ENCODE data around the gene VARS1. TPM values are rescaled to one million over a fixed set of nuclear protein-coding genes. Genes with fewer than 3 reads are reported as not detected.

The VARS1 gene
- total and polyA plus RNA-seq, 2 experiments from 2014 or later = 71.2 to 137 TPM

DNA sequence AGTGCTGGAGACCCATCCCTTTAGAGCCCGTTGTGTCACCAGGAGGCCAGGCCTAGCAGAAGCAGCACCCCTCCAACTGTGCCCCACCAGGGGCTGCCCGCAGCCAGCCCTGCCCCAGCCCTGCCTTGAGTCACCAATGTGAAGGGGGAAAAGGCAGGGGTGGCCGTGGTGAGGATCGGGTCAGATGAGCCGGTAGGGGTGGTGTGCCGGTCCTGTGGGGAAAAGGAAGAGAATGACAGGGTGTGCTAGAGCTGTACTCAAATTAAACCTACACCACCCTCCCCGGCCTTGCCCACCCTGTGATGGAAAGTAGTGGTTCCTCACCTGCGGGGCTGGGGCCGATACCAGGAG, 30.0 kb downstream of the VARS1 start:
- H3K79me2 ChIP-seq (replicated peaks; ENCODE audit: insufficient read depth) = no peaks in the 10 kb centered on the region
- H3K36me3 ChIP-seq (ENCODE audit: insufficient read depth) = no peaks in the 10 kb centered on the region
- no peak for TF ChIP-seq EZH2phosphoT487 (IDR thresholded peaks at IDR 0.05; ENCODE audit: unreplicated experiment)
- no peak overlapping the region; the same call in 1 of the 2 replicates for H2AFZ ChIP-seq
- Mint-ChIP-seq H3K27me3 (ENCODE audit: insufficient read depth, low read depth, poor library complexity) (peaks cover 15% of the 10 kb centered on the region), H3K4me3 (peak overlapping the region; percentile 41; the same call in 1 of the 3 replicates), H3K9me3 (no peaks in the 10 kb centered on the region; the same call in 2 of the 3 replicates), H3K4me1 (peaks cover 24% of the 10 kb centered on the region), H3K36me3 (ENCODE audit: low read depth) (peaks cover 11% of the 10 kb centered on the region), H3K27ac (no peak overlapping the region)
- H3F3A ChIP-seq (replicated peaks; ENCODE audit: low read depth) = 0 out of 2 replicates have a peak, but pooled peaks cover 2% of the 10 kb centered on the region
- ATAC-seq (no peak), DNase-seq (ENCODE audit: low spot score) (no peak)
- no peaks in the 10 kb centered on the region for H3K9me2 ChIP-seq (ENCODE audit: insufficient read depth)
- H3K27me3 ChIP-seq (ENCODE audit: insufficient read depth) = no peaks in the 10 kb centered on the region
- H3K4me2 ChIP-seq = peak overlapping the region; percentile 86; the same call in 1 of the 2 replicates
- no peak overlapping the region for H3K27ac ChIP-seq (ENCODE audit: low read depth)
- H3K4me3 ChIP-seq = peak overlapping the region; percentile 60; the same call in 1 of the 2 replicates
- H4K20me1 ChIP-seq (replicated peaks; ENCODE audit: insufficient read depth) = no peaks in the 10 kb centered on the region
- peaks cover 14% of the 10 kb centered on the region for H3K4me1 ChIP-seq (ENCODE audit: insufficient read depth)

DNA sequence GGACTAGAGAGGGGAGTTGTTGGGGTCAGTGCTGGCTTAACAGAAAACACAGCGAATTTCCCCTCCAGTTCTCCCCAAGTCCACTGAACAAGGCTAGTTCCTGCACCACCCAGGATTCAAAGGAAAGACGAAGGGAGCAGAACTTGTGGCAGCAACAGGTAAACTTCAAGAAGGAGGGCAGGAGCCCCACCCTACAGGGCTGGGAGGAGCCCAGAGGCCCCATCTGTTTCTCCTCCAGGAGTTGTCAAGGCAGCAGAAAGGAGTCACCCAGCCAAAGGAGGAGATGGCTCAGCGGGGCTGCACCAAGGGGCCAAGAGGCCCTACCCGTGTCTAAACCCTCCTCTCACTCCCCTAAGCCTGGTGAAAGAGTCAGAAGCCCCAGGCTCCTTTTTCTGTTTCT, 31.4 kb downstream of the VARS1 start:
- Histone ChIP-seq H4K20me1 (replicated peaks; ENCODE audit: insufficient read depth) (no peaks in the 10 kb centered on the region), H3K27ac (ENCODE audit: low read depth) (no peak overlapping the region), H3K27me3 (ENCODE audit: insufficient read depth) (no peaks in the 10 kb centered on the region), H3K36me3 (ENCODE audit: insufficient read depth) (no peaks in the 10 kb centered on the region), H3F3A (replicated peaks; ENCODE audit: low read depth) (0 out of 2 replicates have a peak, but pooled peaks cover 2% of the 10 kb centered on the region), H3K9me2 (ENCODE audit: insufficient read depth) (no peaks in the 10 kb centered on the region), H3K4me2 (no peak overlapping the region), H2AFZ (no peak overlapping the region), H3K4me1 (ENCODE audit: insufficient read depth) (peaks cover 14% of the 10 kb centered on the region), H3K4me3 (no peak overlapping the region), H3K79me2 (replicated peaks; ENCODE audit: insufficient read depth) (no peaks in the 10 kb centered on the region)
- peaks cover 15% of the 10 kb centered on the region for H3K27me3 Mint-ChIP-seq (ENCODE audit: insufficient read depth, low read depth, poor library complexity)
- peaks cover 24% of the 10 kb centered on the region for H3K4me1 Mint-ChIP-seq
- no peak for DNase-seq (ENCODE audit: low spot score)
- ATAC-seq = no peak
- no peak overlapping the region for H3K4me3 Mint-ChIP-seq
- no peak overlapping the region for H3K27ac Mint-ChIP-seq
- TF ChIP-seq JUNB (IDR thresholded peaks at IDR 0.05; ENCODE audit: unreplicated experiment) (no peak), ZNF331 (CRISPR knock-in tag; IDR thresholded peaks at IDR 0.05; ENCODE audit: low read depth) (no peak), CREB1 (CRISPR knock-in tag; IDR thresholded peaks at IDR 0.05; ENCODE audit: low read depth) (no peak), POLR2AphosphoS5 (IDR thresholded peaks at IDR 0.05; ENCODE audit: low read depth) (no peak), EZH2phosphoT487 (IDR thresholded peaks at IDR 0.05; ENCODE audit: unreplicated experiment) (no peak), NANOG (IDR thresholded peaks at IDR 0.05; ENCODE audit: borderline replicate concordance) (no peak), EZH2 (IDR thresholded peaks at IDR 0.05; ENCODE audit: low read depth, unreplicated experiment) (no peak)
- TF ChIP-seq, protein P1, sequence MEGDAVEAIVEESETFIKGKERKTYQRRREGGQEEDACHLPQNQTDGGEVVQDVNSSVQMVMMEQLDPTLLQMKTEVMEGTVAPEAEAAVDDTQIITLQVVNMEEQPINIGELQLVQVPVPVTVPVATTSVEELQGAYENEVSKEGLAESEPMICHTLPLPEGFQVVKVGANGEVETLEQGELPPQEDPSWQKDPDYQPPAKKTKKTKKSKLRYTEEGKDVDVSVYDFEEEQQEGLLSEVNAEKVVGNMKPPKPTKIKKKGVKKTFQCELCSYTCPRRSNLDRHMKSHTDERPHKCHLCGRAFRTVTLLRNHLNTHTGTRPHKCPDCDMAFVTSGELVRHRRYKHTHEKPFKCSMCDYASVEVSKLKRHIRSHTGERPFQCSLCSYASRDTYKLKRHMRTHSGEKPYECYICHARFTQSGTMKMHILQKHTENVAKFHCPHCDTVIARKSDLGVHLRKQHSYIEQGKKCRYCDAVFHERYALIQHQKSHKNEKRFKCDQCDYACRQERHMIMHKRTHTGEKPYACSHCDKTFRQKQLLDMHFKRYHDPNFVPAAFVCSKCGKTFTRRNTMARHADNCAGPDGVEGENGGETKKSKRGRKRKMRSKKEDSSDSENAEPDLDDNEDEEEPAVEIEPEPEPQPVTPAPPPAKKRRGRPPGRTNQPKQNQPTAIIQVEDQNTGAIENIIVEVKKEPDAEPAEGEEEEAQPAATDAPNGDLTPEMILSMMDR (conservative IDR thresholded peaks at IDR 0.05; ENCODE audit: low read depth in 2 of 2) = no peak
- TF ChIP-seq, protein P2, sequence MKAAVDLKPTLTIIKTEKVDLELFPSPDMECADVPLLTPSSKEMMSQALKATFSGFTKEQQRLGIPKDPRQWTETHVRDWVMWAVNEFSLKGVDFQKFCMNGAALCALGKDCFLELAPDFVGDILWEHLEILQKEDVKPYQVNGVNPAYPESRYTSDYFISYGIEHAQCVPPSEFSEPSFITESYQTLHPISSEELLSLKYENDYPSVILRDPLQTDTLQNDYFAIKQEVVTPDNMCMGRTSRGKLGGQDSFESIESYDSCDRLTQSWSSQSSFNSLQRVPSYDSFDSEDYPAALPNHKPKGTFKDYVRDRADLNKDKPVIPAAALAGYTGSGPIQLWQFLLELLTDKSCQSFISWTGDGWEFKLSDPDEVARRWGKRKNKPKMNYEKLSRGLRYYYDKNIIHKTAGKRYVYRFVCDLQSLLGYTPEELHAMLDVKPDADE (IDR thresholded peaks at IDR 0.05) = no peak
- peaks cover 18% of the 10 kb centered on the region for H3K36me3 Mint-ChIP-seq (ENCODE audit: low read depth)
- H3K9me3 Mint-ChIP-seq = no peaks in the 10 kb centered on the region; the same call in 2 of the 3 replicates

Data from GM23338 (cell line).